ENCODE measurements around the gene EDRF1.

EDRF1 gene

DNA sequence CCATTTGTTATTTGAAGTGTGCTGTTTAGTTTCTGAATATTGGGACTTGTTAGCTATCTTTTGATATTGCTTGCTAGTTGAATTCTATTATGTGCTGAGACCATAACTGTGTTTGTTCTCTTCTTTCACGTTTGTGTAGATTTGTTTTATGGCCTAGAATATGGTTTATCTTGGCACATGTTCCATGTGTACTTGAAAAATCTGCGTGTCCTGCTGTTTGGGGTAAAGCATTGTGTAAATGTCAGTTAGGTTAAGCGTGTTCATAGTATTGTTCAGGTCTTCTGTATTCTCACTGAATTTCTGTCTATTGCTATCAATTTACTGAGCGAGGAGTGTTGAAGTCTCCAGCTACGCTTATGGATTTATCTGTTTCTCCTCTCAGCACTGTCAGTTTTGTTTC lies 36.7 kb downstream of the EDRF1 start:
- TF ChIP-seq, protein P1, sequence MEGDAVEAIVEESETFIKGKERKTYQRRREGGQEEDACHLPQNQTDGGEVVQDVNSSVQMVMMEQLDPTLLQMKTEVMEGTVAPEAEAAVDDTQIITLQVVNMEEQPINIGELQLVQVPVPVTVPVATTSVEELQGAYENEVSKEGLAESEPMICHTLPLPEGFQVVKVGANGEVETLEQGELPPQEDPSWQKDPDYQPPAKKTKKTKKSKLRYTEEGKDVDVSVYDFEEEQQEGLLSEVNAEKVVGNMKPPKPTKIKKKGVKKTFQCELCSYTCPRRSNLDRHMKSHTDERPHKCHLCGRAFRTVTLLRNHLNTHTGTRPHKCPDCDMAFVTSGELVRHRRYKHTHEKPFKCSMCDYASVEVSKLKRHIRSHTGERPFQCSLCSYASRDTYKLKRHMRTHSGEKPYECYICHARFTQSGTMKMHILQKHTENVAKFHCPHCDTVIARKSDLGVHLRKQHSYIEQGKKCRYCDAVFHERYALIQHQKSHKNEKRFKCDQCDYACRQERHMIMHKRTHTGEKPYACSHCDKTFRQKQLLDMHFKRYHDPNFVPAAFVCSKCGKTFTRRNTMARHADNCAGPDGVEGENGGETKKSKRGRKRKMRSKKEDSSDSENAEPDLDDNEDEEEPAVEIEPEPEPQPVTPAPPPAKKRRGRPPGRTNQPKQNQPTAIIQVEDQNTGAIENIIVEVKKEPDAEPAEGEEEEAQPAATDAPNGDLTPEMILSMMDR (IDR thresholded peaks at IDR 0.05; ENCODE audit: insufficient read depth, low read length, missing control alignments): no peak
- H3K4me3 ChIP-seq (ENCODE audit: low read depth, low read length): no peak overlapping the region
- no peak for DNase-seq (ENCODE audit: low read depth, low spot score)
- ChIA-PET CTCF (interaction anchor here (1.7 kb wide), 1 partner anchor 16 kb away, joined by 5 read pairs; no protein-coding TSS in a partner anchor), POLR2A (no interaction called here)

GRCh38 chr10:125756853-125757487 lies 37.5 kb downstream of the EDRF1 start:
- ChIA-PET CTCF (interaction anchor here (1.7 kb wide), 1 partner anchor 16 kb away, joined by 5 read pairs; no protein-coding TSS in a partner anchor), POLR2A (no interaction called here)
- no peak for DNase-seq (ENCODE audit: low read depth, low spot score)

GRCh38 chr10:125757742-125758141 lies 38.2 kb downstream of the EDRF1 start:
- no peak for DNase-seq (ENCODE audit: low read depth, low spot score)
- CTCF ChIA-PET: no interaction called here

More at GRCh38 chr10:125756853-125757487, 37.5 kb downstream of the EDRF1 start:
- H3K4me3 ChIP-seq (ENCODE audit: low read depth, low read length): no peak overlapping the region
- TF ChIP-seq, protein P1 (IDR thresholded peaks at IDR 0.05; ENCODE audit: insufficient read depth, low read length, missing control alignments): no peak

GRCh38 chr10:125761961-125762360 lies 42.5 kb downstream of the EDRF1 start:
- TF ChIP-seq, protein P1 (IDR thresholded peaks at IDR 0.05; ENCODE audit: insufficient read depth, low read length, missing control alignments): no peak
- ChIA-PET CTCF (interaction anchor here (1.1 kb wide), 1 partner anchor 10 kb away, joined by 3 read pairs; no protein-coding TSS in a partner anchor), POLR2A (no interaction called here)
- H3K4me3 ChIP-seq (ENCODE audit: low read depth, low read length): no peak overlapping the region
- no peak for DNase-seq (ENCODE audit: low read depth, low spot score)

More at GRCh38 chr10:125757742-125758141, 38.2 kb downstream of the EDRF1 start:
- no peak overlapping the region for H3K4me3 ChIP-seq (ENCODE audit: low read depth, low read length)
- TF ChIP-seq, protein P1 (IDR thresholded peaks at IDR 0.05; ENCODE audit: insufficient read depth, low read length, missing control alignments): no peak
- POLR2A ChIA-PET: no interaction called here

DNA sequence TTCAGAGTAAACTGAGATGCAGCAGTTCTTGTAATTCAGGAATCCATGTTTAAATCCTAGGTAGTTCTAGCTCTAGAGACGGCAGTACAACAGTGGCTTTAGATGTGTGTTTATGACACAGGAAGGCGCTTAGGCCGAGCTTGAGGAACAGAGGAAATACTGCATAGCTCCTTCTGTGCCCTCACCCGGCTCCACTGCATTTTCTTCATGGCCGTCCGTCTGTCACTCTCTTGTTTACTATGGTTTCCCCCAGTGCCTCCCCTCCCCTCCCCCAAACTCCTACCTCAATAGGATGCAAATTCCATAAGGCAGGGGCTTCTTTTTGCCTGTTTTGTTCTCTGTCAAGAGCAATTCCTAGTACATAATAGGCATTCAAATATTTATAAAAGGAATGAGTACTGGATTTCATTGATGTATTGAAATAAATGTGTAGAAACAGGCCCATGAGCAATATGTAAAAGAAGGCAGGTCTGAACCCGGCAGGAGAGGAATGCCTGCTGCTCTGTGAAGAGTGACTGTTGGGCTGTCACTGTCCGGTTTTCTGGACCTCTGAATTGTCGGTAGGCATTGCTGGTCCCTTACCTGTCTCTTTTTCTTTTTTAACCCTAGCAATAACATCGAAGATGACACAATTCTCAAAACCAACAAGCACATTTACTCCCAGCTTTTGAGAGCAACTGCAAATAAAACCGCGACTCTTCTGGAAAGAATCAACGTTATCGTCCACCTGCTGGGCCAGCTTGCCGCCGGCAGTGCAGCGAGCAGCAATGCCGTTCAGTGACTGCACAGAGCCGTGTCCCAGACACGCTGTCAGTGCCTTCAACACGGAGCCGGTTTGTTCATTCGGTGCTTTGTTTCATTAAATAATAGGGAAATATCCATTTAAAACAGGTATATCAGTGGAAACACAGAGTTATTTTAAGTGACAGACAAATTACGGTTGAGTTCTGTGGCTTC lies 43.5 kb downstream of the EDRF1 start:
- POLR2A ChIA-PET: no interaction called here
- TF ChIP-seq, protein P1 (IDR thresholded peaks at IDR 0.05; ENCODE audit: insufficient read depth, low read length, missing control alignments): no peak
- H3K4me3 ChIP-seq (ENCODE audit: low read depth, low read length): no peak overlapping the region
- no peak for DNase-seq (ENCODE audit: low read depth, low spot score)
- CTCF ChIA-PET: interaction anchor here (1.1 kb wide), 1 partner anchor 11 kb away, joined by 3 read pairs; no protein-coding TSS in a partner anchor

GRCh38 chr10:125765835-125766234 lies 46.3 kb downstream of the EDRF1 start:
- POLR2A ChIA-PET: no interaction called here
- TF ChIP-seq, protein P1 (IDR thresholded peaks at IDR 0.05; ENCODE audit: insufficient read depth, low read length, missing control alignments): no peak
- CTCF ChIA-PET: no interaction called here
- no peak for DNase-seq (ENCODE audit: low read depth, low spot score)
- no peak overlapping the region for H3K4me3 ChIP-seq (ENCODE audit: low read depth, low read length)

All from AG04449 (cell line).